ENCODE measurements around the gene SPRING1.
"Not testable (repeated sequence)": the region's sequence is repeated elsewhere in the genome, so short reads cannot be mapped to it uniquely, and the experiment has no call there.

SPRING1 gene

GRCh38 chr12:116765271-116765670 lies 27.4 kb upstream of the SPRING1 start:
- Mint-ChIP-seq H3K4me3 (no peak overlapping the region), H3K36me3 (ENCODE audit: low read depth) (peaks cover 31% of the 10 kb centered on the region), H3K27ac (no peak overlapping the region), H3K9me3 (no peaks in the 10 kb centered on the region), H3K4me1 (peaks cover 8% of the 10 kb centered on the region), H3K27me3 (ENCODE audit: low read depth, poor library complexity) (no peaks in the 10 kb centered on the region)
- DNase-seq: no peak
- no peak for TF ChIP-seq CTCF (IDR thresholded peaks at IDR 0.05)

- DNase-seq: no peak
- peaks cover 68% of the 10 kb centered on the region for H3K36me3 Mint-ChIP-seq (ENCODE audit: low read depth)
- H3K4me1 Mint-ChIP-seq: peaks cover 15% of the 10 kb centered on the region
- H3K27ac Mint-ChIP-seq: no peak overlapping the region
- H3K27me3 Mint-ChIP-seq (ENCODE audit: low read depth, poor library complexity): no peaks in the 10 kb centered on the region
- TF ChIP-seq CTCF (IDR thresholded peaks at IDR 0.05): no peak
- no peaks in the 10 kb centered on the region for H3K9me3 Mint-ChIP-seq
- peak overlapping the region; percentile 84 for H3K4me3 Mint-ChIP-seq
Measured at GRCh38 chr12:116761499-116761898, 23.6 kb upstream of the SPRING1 start.

GRCh38 chr12:116760622-116761020 lies 22.8 kb upstream of the SPRING1 start:
- Mint-ChIP-seq H3K36me3 (ENCODE audit: low read depth) (peaks cover 77% of the 10 kb centered on the region), H3K9me3 (no peaks in the 10 kb centered on the region), H3K27me3 (ENCODE audit: low read depth, poor library complexity) (no peaks in the 10 kb centered on the region), H3K4me3 (peak overlapping the region; percentile 84), H3K4me1 (peaks cover 15% of the 10 kb centered on the region), H3K27ac (peak overlapping the region; percentile 77)
- no peak for TF ChIP-seq CTCF (IDR thresholded peaks at IDR 0.05)
- DNase-seq: no peak

GRCh38 chr12:116759783-116760621 lies 22.1 kb upstream of the SPRING1 start:
- TF ChIP-seq CTCF (IDR thresholded peaks at IDR 0.05): peak; percentile 34
- DNase-seq: peak; percentile 40
- Mint-ChIP-seq H3K27ac (peak overlapping the region; percentile 77), H3K9me3 (no peaks in the 10 kb centered on the region), H3K4me1 (peaks cover 15% of the 10 kb centered on the region), H3K36me3 (ENCODE audit: low read depth) (peaks cover 83% of the 10 kb centered on the region), H3K4me3 (peak overlapping the region; percentile 84), H3K27me3 (ENCODE audit: low read depth, poor library complexity) (no peaks in the 10 kb centered on the region)

GRCh38 chr12:116754783-116755182 lies 16.9 kb upstream of the SPRING1 start:
- H3K4me1 Mint-ChIP-seq; H3K27me3 Mint-ChIP-seq (ENCODE audit: low read depth, poor library complexity); H3K9me3 Mint-ChIP-seq; DNase-seq; H3K4me3 Mint-ChIP-seq: not testable (repeated sequence)
- peaks cover 89% of the 10 kb centered on the region for H3K36me3 Mint-ChIP-seq (ENCODE audit: low read depth)
- H3K27ac Mint-ChIP-seq: peak overlapping the region; percentile 55

- DNase-seq; H3K4me1 Mint-ChIP-seq; H3K4me3 Mint-ChIP-seq; H3K9me3 Mint-ChIP-seq; H3K27me3 Mint-ChIP-seq (ENCODE audit: low read depth, poor library complexity): not testable (repeated sequence)
- H3K36me3 Mint-ChIP-seq (ENCODE audit: low read depth): peaks cover 82% of the 10 kb centered on the region
- H3K27ac Mint-ChIP-seq: peak overlapping the region; percentile 58
Measured at GRCh38 chr12:116754097-116754496, 16.2 kb upstream of the SPRING1 start.

GRCh38 chr12:116750298-116750697 lies 12.4 kb upstream of the SPRING1 start:
- H3K9me3 Mint-ChIP-seq: no peaks in the 10 kb centered on the region
- no peaks in the 10 kb centered on the region for H3K4me1 Mint-ChIP-seq
- no peak overlapping the region for H3K27ac Mint-ChIP-seq
- TF ChIP-seq CTCF (IDR thresholded peaks at IDR 0.05): no peak
- DNase-seq: no peak
- H3K27me3 Mint-ChIP-seq (ENCODE audit: low read depth, poor library complexity): no peaks in the 10 kb centered on the region
- no peak overlapping the region for H3K4me3 Mint-ChIP-seq
- peaks cover 50% of the 10 kb centered on the region for H3K36me3 Mint-ChIP-seq (ENCODE audit: low read depth)

Measured in nephron progenitor cell (in vitro differentiated cells).